Immature natural killer cell (primary cell): ENCODE data around the gene FAM236D. TPM values are rescaled to one million over a fixed set of nuclear protein-coding genes. Genes with fewer than 3 reads are reported as not detected.
"Not testable (repeated sequence)": the region's sequence is repeated elsewhere in the genome, so short reads cannot be mapped to it uniquely, and the experiment has no call there.

Experiments
- DNase-seq, 3 donors: peaks; one replicate each; pipeline ENCODE4 v3.0.0; 2022; ENCODE audit warnings: mixed read lengths in 1 of 3
- H3K27ac Mint-ChIP-seq, 6 donors: one replicate each; pipeline ENCODE4 v1.8.0; 2020; ENCODE audit warnings: mixed read lengths in 6 of 6, mild to moderate bottlenecking in 5 of 6, inconsistent platforms in 4 of 6, moderate library complexity in 3 of 6
- H3K27me3 Mint-ChIP-seq, 3 donors: one replicate each; pipeline ENCODE4 v1.8.0; 2020 to 2021; ENCODE audit warnings: low read depth in 3 of 3, mild to moderate bottlenecking in 3 of 3, mixed read lengths in 3 of 3, moderate library complexity in 3 of 3, inconsistent platforms in 1 of 3
- H3K36me3 Mint-ChIP-seq, 3 donors: one replicate each; pipeline ENCODE4 v1.8.0; 2020; ENCODE audit warnings: mixed read lengths in 3 of 3, inconsistent platforms in 2 of 3, mild to moderate bottlenecking in 2 of 3
- H3K4me1 Mint-ChIP-seq, 2 donors: one replicate each; pipeline ENCODE4 v1.8.0; 2020; ENCODE audit warnings: inconsistent platforms in 2 of 2, mild to moderate bottlenecking in 2 of 2, mixed read lengths in 2 of 2, moderate library complexity in 1 of 2
- H3K4me3 Mint-ChIP-seq, 5 donors: one replicate each; pipeline ENCODE4 v1.8.0; 2020; ENCODE audit warnings: mild to moderate bottlenecking in 5 of 5, mixed read lengths in 5 of 5, inconsistent platforms in 3 of 5, moderate library complexity in 3 of 5
- H3K9me3 Mint-ChIP-seq, 6 donors: one replicate each; pipeline ENCODE4 v1.8.0; 2020; ENCODE audit warnings: mild to moderate bottlenecking in 6 of 6, mixed read lengths in 6 of 6, inconsistent platforms in 4 of 6, moderate library complexity in 3 of 6
- polyA plus RNA-seq, 3 donors: library from polyadenylated mRNA; unstranded; fragments of 300-500 nt; fragmentation: Illumina TruSeq; gene quantifications; one replicate each; pipeline ENCODE4 v1.2.3, GENCODE V29; 2021

FAM236D gene
- not detected for polyA plus RNA-seq

DNA sequence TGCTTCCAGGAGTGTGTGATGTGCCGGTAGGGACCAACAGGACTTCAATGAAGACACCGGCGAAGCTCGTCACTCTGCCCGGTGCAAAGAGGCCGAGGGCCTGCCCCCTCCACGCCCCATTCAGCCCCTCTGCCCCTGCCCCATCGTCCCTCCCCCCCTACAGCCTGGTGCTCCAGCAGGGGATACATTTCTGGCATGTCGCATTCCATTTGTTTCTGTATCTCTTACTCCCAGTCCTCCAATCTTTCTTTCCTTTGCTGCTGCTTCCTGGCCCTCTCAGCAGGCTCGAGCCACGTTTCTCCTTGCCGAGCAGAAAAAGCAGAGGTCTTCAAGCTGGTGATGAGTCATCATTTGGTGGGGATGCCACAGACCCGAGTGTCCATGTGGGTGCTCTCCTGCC lies at the start of gene FAM236D:
Gene FAM236D (minus strand): TSS at position 101 of the 400 bp plus-strand sequence. CDS start 100 bp downstream, at position 1.
- not testable (repeated sequence) for DNase-seq, H3K4me1 Mint-ChIP-seq, H3K27ac Mint-ChIP-seq, H3K36me3 Mint-ChIP-seq, H3K9me3 Mint-ChIP-seq, H3K4me3 Mint-ChIP-seq, H3K27me3 Mint-ChIP-seq

DNA sequence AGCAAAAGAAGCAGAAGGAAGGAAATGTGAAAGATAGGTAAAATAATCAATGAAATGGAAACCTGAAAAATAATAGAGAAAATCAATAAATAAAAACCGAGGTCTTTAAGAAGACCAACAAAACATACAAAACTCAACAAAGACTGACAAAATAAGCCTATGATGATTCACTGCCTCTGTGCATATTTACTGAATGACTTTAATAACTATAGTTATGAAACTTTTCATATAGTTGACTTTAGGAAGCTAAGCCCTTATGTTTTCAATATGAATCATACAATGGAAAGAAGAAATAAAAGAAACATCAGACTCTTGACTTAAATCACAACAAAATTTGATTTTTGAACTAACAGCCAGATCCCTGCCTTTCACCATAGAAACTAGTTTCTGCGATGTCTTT lies 29.5 kb upstream of the FAM236D start:
- not testable (repeated sequence) for H3K9me3 Mint-ChIP-seq, H3K27ac Mint-ChIP-seq, H3K4me3 Mint-ChIP-seq, DNase-seq, H3K4me1 Mint-ChIP-seq, H3K27me3 Mint-ChIP-seq, H3K36me3 Mint-ChIP-seq

DNA sequence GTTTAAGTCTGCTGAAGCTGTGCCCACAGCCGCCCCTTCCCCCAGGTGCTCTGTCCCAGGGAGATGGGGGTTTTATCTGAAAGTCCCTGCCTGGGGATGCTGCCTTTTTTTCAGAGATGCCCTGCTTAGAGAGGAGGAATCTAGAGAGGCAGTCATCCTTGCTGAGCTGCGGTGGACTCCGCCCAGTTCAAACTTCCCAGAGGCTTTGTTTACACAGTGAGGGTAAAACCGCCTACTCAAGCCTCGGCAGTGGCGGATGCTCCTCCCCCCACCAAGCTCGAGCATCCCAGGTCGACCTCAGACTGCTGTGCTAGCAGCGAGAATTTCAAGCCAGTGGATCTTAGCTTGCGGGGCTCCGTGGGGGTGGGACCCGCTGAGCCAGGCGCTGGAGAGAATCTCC lies 22.7 kb upstream of the FAM236D start:
- H3K4me3 Mint-ChIP-seq, DNase-seq, H3K27ac Mint-ChIP-seq, H3K36me3 Mint-ChIP-seq, H3K9me3 Mint-ChIP-seq, H3K4me1 Mint-ChIP-seq, H3K27me3 Mint-ChIP-seq: not testable (repeated sequence)

DNA sequence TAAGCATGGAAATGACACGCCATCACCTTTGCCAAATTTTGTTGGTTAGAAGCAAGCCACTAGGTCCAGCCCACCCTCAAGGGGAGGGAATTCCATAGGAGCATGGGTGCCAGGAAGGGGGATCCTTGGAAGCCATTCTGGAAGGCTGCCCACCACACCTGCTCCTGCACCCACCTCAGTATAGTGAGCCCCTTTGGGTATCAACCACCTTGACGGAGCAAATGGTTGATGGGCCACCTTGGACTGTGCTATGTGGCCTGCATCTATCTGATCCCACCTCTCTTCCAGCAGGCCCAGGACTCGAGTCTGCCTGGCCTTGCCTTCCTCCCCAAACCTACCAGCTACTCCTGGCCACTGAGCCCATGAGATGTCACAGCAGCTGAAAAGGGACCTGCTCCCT lies 17.6 kb downstream of the FAM236D start:
- not testable (repeated sequence) for H3K4me3 Mint-ChIP-seq, H3K36me3 Mint-ChIP-seq, H3K27ac Mint-ChIP-seq, DNase-seq, H3K4me1 Mint-ChIP-seq, H3K27me3 Mint-ChIP-seq, H3K9me3 Mint-ChIP-seq

DNA sequence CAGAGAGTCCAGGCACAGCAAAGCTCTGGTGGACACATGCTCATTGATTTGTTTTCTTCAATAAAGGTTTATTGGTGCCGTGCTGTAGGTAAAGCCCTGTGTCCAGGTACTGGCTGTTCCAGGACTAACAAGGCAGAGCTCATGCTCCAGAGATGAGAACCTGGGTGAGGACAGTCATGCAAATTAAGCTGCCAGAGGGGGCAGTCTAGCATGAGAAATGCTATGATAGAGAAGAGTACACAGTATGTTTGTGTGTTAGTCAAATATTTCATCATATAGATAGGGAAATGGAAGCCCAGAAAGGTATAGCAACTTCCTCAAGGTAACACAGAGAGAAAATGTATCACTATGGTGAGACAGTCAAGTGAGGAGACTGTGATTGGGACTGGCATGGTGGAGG lies 19.9 kb downstream of the FAM236D start:
- DNase-seq, H3K4me1 Mint-ChIP-seq, H3K36me3 Mint-ChIP-seq, H3K27me3 Mint-ChIP-seq, H3K4me3 Mint-ChIP-seq, H3K27ac Mint-ChIP-seq, H3K9me3 Mint-ChIP-seq: not testable (repeated sequence)

DNA sequence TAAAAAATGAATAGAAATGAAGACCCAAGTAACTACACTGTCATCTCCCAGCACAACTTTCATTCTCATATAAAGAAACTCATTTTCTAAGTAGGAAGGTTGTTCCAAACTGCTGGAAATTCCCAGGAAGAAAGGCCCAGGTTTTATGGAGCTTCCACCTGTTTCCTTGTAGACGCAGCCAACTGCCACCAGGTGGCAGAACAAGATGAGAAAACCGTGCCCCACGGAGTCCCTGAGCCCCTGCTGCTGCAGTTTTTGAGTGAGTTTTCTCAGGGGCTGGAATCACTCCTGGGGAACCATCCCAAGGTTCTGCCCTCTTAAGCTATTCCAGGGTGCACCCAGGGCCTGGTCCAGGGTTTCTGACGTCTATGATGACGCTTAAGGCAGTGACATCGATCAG lies 24.0 kb downstream of the FAM236D start:
- not testable (repeated sequence) for H3K4me1 Mint-ChIP-seq, H3K27ac Mint-ChIP-seq, DNase-seq

DNA sequence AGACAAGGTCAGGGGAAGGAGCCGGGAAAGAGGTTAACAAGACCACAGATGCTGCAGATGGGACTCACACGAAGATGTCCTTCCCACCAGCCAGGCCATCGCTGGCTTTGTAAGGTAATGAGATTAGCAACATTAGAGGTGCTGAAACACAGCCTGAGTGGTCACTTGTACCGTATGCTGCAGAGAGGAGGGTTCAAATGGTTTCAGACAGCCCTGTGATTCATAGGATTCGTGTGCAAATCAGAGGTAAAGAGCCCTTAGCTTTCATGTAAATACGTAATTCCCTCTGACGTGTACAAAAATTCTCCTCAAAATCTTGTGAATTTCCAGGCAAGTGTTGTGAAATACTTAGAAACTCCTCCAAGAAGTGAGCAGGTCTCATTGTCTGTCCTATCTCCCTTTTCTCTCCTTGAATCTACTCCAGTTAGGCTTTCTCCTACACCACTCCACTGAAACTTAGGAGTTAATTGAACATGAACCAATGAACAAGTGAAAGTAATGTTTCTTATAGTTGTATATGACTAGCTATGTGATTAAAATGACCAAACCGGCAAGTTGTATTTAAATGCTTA lies 24.6 kb downstream of the FAM236D start:
- H3K9me3 Mint-ChIP-seq, H3K27me3 Mint-ChIP-seq, DNase-seq, H3K36me3 Mint-ChIP-seq, H3K4me3 Mint-ChIP-seq, H3K27ac Mint-ChIP-seq, H3K4me1 Mint-ChIP-seq: not testable (repeated sequence)

More for the DNA sequence above, 24.0 kb downstream of the FAM236D start:
- H3K4me3 Mint-ChIP-seq, H3K9me3 Mint-ChIP-seq, H3K36me3 Mint-ChIP-seq, H3K27me3 Mint-ChIP-seq: not testable (repeated sequence)

DNA sequence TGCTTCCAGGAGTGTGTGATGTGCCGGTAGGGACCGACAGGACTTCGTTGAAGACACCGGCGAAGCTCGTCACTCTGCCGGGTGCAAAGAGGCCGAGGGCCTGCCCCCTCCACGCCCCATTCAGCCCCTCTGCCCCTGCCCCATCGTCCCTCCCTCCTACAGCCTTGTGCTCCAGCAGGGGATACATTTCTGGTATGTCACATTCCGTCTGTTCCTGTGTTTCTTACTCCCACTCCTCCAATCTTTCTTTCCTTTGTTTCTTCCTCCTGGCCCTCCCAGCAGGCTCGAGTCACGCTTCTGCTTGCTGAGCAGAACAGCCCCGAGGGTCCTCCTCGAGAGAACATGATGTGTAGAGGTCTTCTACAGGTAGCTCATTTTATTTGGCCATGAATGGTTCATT lies 25.4 kb downstream of the FAM236D start, which contains the start of gene FAM236B:
Gene FAM236B (minus strand): TSS at position 101 of the 400 bp plus-strand sequence. CDS start 100 bp downstream, at position 1.
- not testable (repeated sequence) for H3K27ac Mint-ChIP-seq, H3K9me3 Mint-ChIP-seq, H3K4me1 Mint-ChIP-seq, DNase-seq, H3K27me3 Mint-ChIP-seq, H3K36me3 Mint-ChIP-seq, H3K4me3 Mint-ChIP-seq

DNA sequence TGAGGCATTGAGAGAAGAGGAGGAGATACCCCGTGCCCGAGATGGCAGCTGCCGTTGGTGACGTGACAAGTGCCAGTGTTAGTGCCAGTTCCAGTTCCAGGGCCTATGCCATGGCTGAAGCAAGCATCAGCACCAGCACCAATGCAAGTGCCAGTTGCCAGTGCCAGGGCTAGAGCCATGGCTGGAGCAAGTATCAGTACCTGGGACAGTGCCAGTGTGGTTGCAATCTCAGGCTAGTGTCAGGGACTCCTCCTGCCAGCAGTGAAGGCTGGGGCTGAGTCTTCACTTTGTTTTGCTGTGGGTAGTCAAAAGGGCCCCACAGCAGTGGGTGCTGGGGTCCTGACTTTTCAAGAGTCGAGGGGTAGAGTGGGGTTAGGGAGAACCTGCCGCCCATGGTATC lies 29.9 kb downstream of the FAM236D start:
- not testable (repeated sequence) for H3K27ac Mint-ChIP-seq, H3K4me3 Mint-ChIP-seq, H3K27me3 Mint-ChIP-seq, DNase-seq, H3K36me3 Mint-ChIP-seq, H3K9me3 Mint-ChIP-seq, H3K4me1 Mint-ChIP-seq

DNA sequence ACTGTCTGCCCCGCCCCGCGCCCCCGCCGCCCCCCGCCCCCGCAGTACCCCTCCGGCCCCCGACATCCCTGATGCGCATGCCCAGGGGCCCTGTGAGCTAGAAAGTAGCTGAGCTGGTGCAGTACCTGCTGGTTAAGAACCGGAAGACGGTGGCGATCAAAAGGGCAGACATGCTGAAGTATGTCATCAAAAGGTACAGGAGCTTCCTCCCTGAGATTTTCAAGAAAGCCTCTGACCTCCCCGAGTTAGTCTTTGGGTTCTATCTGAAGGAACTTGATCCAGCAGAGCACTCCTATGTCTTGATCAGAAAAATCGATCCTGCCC lies 30.6 kb downstream of the FAM236D start:
- H3K27me3 Mint-ChIP-seq, DNase-seq, H3K4me1 Mint-ChIP-seq, H3K9me3 Mint-ChIP-seq, H3K36me3 Mint-ChIP-seq, H3K4me3 Mint-ChIP-seq, H3K27ac Mint-ChIP-seq: not testable (repeated sequence)

DNA sequence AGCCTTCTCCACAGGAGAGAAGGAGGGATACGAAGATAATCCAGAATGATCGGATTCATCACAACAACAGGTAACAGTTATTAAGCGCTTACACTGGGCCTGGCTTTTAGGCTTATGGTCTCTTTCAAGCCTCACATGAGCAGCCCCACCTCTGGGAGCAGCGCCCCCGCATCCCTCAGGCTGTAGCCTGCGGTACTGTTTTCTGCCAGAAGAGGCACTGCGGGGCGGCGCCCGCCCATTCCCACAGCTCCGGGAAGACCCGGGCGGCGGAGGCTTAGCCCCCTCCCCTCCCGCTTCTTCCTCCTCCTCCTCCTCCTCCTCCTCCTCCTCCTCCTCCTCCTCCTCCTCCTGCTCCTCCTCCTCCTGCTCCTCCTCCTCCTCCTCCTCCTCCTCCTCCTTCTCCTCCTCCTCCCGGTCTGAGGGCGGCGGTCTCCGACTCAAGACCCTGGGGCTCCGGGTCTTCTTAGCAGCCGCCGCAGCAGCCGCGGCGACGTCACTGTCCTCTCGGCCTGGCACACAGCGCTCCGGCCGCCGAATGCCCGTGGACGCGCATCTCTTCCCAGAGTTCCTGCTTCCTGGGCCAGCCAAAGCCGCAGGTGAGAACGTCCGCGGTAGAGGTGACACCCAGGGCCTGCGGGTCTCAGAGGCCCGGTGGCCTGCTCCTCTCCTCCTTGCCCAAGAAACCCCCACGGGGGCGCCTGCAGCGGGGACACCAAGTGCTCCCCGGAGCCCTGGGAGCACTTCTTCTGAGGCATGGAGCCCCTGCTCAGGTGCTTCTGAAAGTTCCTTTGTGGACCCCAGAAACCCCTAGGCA lies 31.1 kb downstream of the FAM236D start, which contains the start of gene DMRTC1B:
Gene DMRTC1B (plus strand): TSS at position 238 of the 814 bp plus-strand sequence. CDS start 68,246 bp downstream, outside the sequence.
- H3K36me3 Mint-ChIP-seq, H3K9me3 Mint-ChIP-seq, H3K27ac Mint-ChIP-seq, H3K4me3 Mint-ChIP-seq, H3K4me1 Mint-ChIP-seq, DNase-seq, H3K27me3 Mint-ChIP-seq: not testable (repeated sequence)

DNA sequence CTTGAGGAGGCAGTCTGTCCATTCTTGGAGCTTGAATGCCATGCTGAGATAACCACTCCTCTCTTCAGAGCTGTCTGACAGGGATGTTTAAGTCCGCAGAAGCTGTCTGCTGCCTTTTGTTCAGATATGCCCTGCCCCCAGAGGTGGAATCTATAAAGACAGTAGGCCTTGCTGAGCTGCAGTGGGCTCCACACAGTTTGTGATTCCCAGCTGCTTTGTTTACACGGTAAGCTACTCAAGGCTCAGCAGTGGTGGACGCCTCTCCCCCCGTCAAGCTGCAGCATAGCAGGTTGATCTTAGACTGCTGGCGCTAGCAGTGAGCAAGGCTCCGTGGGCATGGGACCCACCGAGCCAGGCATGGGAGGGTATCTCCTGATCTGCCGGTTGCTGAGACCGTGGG lies 47.6 kb downstream of the FAM236D start:
- H3K4me1 Mint-ChIP-seq, H3K4me3 Mint-ChIP-seq, H3K27ac Mint-ChIP-seq, H3K27me3 Mint-ChIP-seq, H3K9me3 Mint-ChIP-seq, H3K36me3 Mint-ChIP-seq, DNase-seq: not testable (repeated sequence)
